Mesenchymal stem cell (in vitro differentiated cells and primary cell): ENCODE results near the gene STRADB.
"Not testable (repeated sequence)": the region's sequence is repeated elsewhere in the genome, so short reads cannot be mapped to it uniquely, and the experiment has no call there.

Experiments
- DNase-seq: peaks from one replicate; pipeline ENCODE4 v3.0.0-alpha.2; 2013
- H2AFZ ChIP-seq: one replicate; pipeline ENCODE4 v1.6.1; 2013; ENCODE audit warnings: low read depth, mild to moderate bottlenecking, control low read depth, inconsistent platforms, low read length, moderate library complexity
- H2AK5ac ChIP-seq: 2 replicates; pipeline ENCODE4 v1.6.1; 2013; ENCODE audit warnings: low read length, moderate library complexity, mild to moderate bottlenecking, inconsistent platforms; ENCODE audit not compliant: severe bottlenecking
- H2BK120ac ChIP-seq: one replicate; pipeline ENCODE4 v1.6.1; 2013; ENCODE audit warnings: low read depth, mild to moderate bottlenecking, inconsistent platforms, low read length, moderate library complexity
- H2BK12ac ChIP-seq, 2 experiments: one replicate each; pipeline ENCODE4 v1.6.1; 2013; ENCODE audit warnings: inconsistent platforms in 2 of 2, low read length in 2 of 2, mild to moderate bottlenecking in 2 of 2, moderate library complexity in 2 of 2, control low read depth in 1 of 2
- H2BK15ac ChIP-seq: one replicate; pipeline ENCODE4 v1.6.1; 2013; ENCODE audit warnings: mild to moderate bottlenecking, low read depth, inconsistent platforms; ENCODE audit not compliant: poor library complexity, severe bottlenecking
- H2BK5ac ChIP-seq: 2 replicates; pipeline ENCODE4 v1.6.1; 2013; ENCODE audit warnings: low read depth, mild to moderate bottlenecking, low read length, control low read depth, inconsistent platforms; ENCODE audit not compliant: poor library complexity, severe bottlenecking
- H3K14ac ChIP-seq, 2 experiments: one replicate each; pipeline ENCODE4 v1.6.1; 2013; ENCODE audit warnings: inconsistent platforms in 2 of 2, low read length in 2 of 2, control low read depth in 1 of 2, mild to moderate bottlenecking in 1 of 2, moderate library complexity in 1 of 2
- H3K18ac ChIP-seq, 2 experiments: one replicate each; pipeline ENCODE4 v1.6.1; 2013; ENCODE audit warnings: inconsistent platforms in 2 of 2, low read length in 2 of 2, control low read depth in 1 of 2, low read depth in 1 of 2, mild to moderate bottlenecking in 1 of 2
- H3K23ac ChIP-seq, 2 experiments: one replicate each; pipeline ENCODE4 v1.6.1; 2013; ENCODE audit warnings: inconsistent platforms in 2 of 2, low read length in 2 of 2, mild to moderate bottlenecking in 2 of 2, moderate library complexity in 2 of 2, control low read depth in 1 of 2
- H3K27ac ChIP-seq: 2 replicates; pipeline ENCODE4 v1.5.1; 2013; ENCODE audit warnings: mild to moderate bottlenecking, moderate library complexity, low read length, control low read depth, inconsistent platforms; ENCODE audit not compliant: poor library complexity, severe bottlenecking
- H3K27me3 ChIP-seq, 2 experiments: 2 replicates each; pipeline versions ENCODE4 v1.6.1 to v1.7.0; 2013; ENCODE audit warnings: low read length in 2 of 2, mild to moderate bottlenecking in 2 of 2, moderate library complexity in 2 of 2, control low read depth in 1 of 2, inconsistent platforms in 1 of 2; ENCODE audit not compliant: control insufficient read depth in 1 of 2, insufficient read depth in 1 of 2
- H3K36me3 ChIP-seq, 2 experiments: 2 replicates each; pipeline versions ENCODE4 v1.6.1 to v1.7.0; 2013; ENCODE audit warnings: low read length in 2 of 2, control low read depth in 1 of 2, inconsistent platforms in 1 of 2, low read depth in 1 of 2, mild to moderate bottlenecking in 1 of 2; ENCODE audit not compliant: insufficient read depth in 2 of 2, control insufficient read depth in 1 of 2
- H3K4ac ChIP-seq, 2 experiments: one replicate each; pipeline ENCODE4 v1.6.1; 2013; ENCODE audit warnings: inconsistent platforms in 2 of 2, low read length in 2 of 2, mild to moderate bottlenecking in 2 of 2, moderate library complexity in 2 of 2, control low read depth in 1 of 2, low read depth in 1 of 2
- H3K4me1 ChIP-seq: 2 replicates; pipeline ENCODE4 v1.6.1; 2013; ENCODE audit warnings: low read depth, low read length, control low read depth; ENCODE audit not compliant: control insufficient read depth, insufficient read depth
- H3K4me2 ChIP-seq: 2 replicates; pipeline ENCODE4 v1.6.1; 2013; ENCODE audit warnings: low read length, mild to moderate bottlenecking, inconsistent platforms; ENCODE audit not compliant: poor library complexity, severe bottlenecking
- H3K4me3 ChIP-seq, 2 experiments: 2 replicates each; pipeline versions ENCODE4 v1.5.1 to v1.7.0; 2013; ENCODE audit warnings: low read length in 2 of 2, mild to moderate bottlenecking in 2 of 2, control low read depth in 1 of 2, low read depth in 1 of 2; ENCODE audit not compliant: insufficient read depth in 1 of 2
- H3K79me1 ChIP-seq: replicated peaks from 2 replicates; pipeline ENCODE4 v1.6.1; 2013; ENCODE audit warnings: mild to moderate bottlenecking, control low read depth, low read length, inconsistent platforms; ENCODE audit not compliant: poor library complexity, severe bottlenecking
- H3K9ac ChIP-seq: 2 replicates; pipeline ENCODE4 v1.7.0; 2013; ENCODE audit warnings: mild to moderate bottlenecking, low read length, moderate library complexity
- H3K9me3 ChIP-seq: 2 replicates; pipeline ENCODE4 v1.7.0; 2013; ENCODE audit warnings: mild to moderate bottlenecking, low read length; ENCODE audit not compliant: control insufficient read depth
- H4K8ac ChIP-seq: one replicate; pipeline ENCODE4 v1.6.1; 2013; ENCODE audit warnings: inconsistent platforms, mild to moderate bottlenecking, low read length, moderate library complexity
- H4K91ac ChIP-seq: one replicate; pipeline ENCODE4 v1.6.1; 2013; ENCODE audit warnings: mild to moderate bottlenecking, low read length, inconsistent platforms
- WGBS: methylation state at CpG from one replicate; pipeline ENCODE4 v1.1.7; 2013; ENCODE audit warnings: mixed read lengths; 5-methylcytosine and 5-hydroxymethylcytosine counted together

Gene STRADB

DNA sequence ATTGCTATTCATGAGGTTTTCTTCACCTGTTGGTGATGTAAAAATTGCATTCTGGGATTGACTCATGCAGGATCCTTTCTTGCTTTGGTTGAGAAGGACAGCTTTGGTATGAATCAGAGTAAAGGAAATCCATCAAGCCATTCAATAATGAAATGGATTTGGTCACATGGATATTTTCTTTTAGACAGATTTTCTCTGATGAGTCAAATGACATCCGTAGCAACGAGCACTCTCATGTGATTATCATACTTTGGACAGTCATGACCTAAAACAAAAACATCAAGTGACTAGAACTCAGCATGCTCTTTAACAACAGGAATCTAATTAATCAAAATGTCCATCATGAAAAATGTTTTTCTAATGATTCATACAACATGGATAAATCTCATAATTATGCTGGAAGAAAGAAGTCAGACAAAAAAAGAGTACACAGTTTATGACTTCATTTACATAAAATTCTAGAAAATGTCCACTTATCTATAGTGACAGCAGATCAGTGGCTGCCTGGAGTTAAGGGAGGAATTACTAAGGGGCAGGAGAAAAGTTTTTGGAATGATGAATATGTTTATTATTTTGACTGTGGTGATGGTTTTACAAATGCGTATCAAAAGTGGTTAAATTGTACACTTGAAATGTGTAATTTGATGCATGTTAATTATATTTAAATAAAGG is 31.0 kb upstream of the STRADB start:
- H2AK5ac ChIP-seq = no peak overlapping the region
- H3K79me1 ChIP-seq = peaks cover 4% of the 10 kb centered on the region
- H3K14ac ChIP-seq = no peak overlapping the region
- no peak overlapping the region for H2BK12ac ChIP-seq
- H3K4me2 ChIP-seq = no peak overlapping the region
- H4K91ac ChIP-seq = no peak overlapping the region
- no peaks in the 10 kb centered on the region for H3K9me3 ChIP-seq
- H2AFZ ChIP-seq = no peak overlapping the region
- no peak overlapping the region for H2BK15ac ChIP-seq
- peak; percentile 53 for DNase-seq
- peaks cover 0 to 10% of the 10 kb centered on the region in 2 experiments for H3K36me3 ChIP-seq
- no peak overlapping the region for H3K18ac ChIP-seq
- H3K27me3 ChIP-seq = no peaks in the 10 kb centered on the region
- H2BK5ac ChIP-seq = no peak overlapping the region
- no peak overlapping the region for H2BK120ac ChIP-seq
- H3K4me3 ChIP-seq = no peak overlapping the region
- H4K8ac ChIP-seq = no peak overlapping the region
- H3K27ac ChIP-seq = peak overlapping the region; percentile 23
- H3K4me1 ChIP-seq = no peaks in the 10 kb centered on the region
- WGBS = 55% methylated on average over 3 of the region's 3 CpGs
- peak overlapping the region; percentile 64 for H3K9ac ChIP-seq
- H3K4ac ChIP-seq = no peak overlapping the region
- H3K23ac ChIP-seq = no peak overlapping the region

DNA sequence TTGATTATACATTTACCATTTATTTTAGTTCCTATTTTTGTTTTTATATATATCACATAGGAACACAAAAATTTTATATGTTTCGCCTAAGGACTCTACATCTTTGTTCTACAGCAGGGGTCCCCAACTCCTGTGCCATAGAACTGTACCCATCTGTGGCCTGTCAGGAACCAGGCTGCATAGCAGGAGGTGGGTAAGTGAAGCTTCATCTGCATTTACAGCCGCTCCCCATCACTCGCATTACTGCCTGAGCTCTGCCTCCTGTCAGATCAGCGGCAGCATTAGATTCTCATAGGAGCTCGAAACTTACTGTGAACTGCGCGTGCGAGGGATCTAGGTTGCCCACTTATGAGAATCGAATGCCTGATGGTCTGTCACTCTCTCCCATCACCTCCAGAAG is 25.6 kb upstream of the STRADB start:
- no peak overlapping the region for H2AK5ac ChIP-seq
- peaks cover 16% of the 10 kb centered on the region for H3K79me1 ChIP-seq
- H2AFZ ChIP-seq = no peak overlapping the region
- no peak overlapping the region for H3K18ac ChIP-seq
- 92% methylated on average over 9 of the region's 9 CpGs for WGBS
- H2BK5ac ChIP-seq = no peak overlapping the region
- no peak overlapping the region for H3K14ac ChIP-seq
- no peak overlapping the region for H3K4me2 ChIP-seq
- H2BK12ac ChIP-seq = no peak overlapping the region
- no peaks in the 10 kb centered on the region for H3K27me3 ChIP-seq
- H3K4ac ChIP-seq = no peak overlapping the region
- H3K9me3 ChIP-seq = no peaks in the 10 kb centered on the region
- H3K9ac ChIP-seq = no peak overlapping the region
- H4K91ac ChIP-seq = no peak overlapping the region
- H3K36me3 ChIP-seq = peaks cover 0 to 5% of the 10 kb centered on the region in 2 experiments
- H2BK120ac ChIP-seq = no peak overlapping the region
- H3K4me1 ChIP-seq = no peaks in the 10 kb centered on the region
- H2BK15ac ChIP-seq = no peak overlapping the region
- DNase-seq = no peak
- H4K8ac ChIP-seq = no peak overlapping the region
- H3K27ac ChIP-seq = no peak overlapping the region
- no peak overlapping the region for H3K4me3 ChIP-seq
- no peak overlapping the region for H3K23ac ChIP-seq

DNA sequence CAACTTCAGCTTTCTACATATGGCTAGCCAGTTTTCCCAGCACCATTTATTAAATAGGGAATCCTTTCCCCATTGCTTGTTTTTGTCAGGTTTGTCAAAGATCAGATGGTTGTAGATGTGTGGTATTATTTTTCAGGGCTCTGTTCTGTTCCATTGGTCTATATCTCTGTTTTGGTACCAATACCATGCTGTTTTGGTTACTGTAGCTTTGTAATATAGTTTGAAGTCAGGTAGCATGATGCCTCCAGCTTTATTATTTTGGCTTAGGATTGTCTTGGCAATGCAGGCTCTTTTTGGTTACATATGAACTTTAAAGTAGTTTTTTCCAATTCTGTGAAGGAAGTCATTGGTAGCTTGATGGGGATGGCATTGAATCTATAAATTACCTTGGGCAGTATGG is 23.2 kb upstream of the STRADB start:
- H2BK120ac ChIP-seq, H3K4me1 ChIP-seq, H2AK5ac ChIP-seq, H2AFZ ChIP-seq, H2BK12ac ChIP-seq, H3K27ac ChIP-seq, H3K18ac ChIP-seq, H3K4me3 ChIP-seq, H2BK15ac ChIP-seq, H3K23ac ChIP-seq, H3K36me3 ChIP-seq, H2BK5ac ChIP-seq, H3K9me3 ChIP-seq, H3K14ac ChIP-seq, H3K4ac ChIP-seq, H3K27me3 ChIP-seq, DNase-seq, H3K9ac ChIP-seq, H4K8ac ChIP-seq, H3K4me2 ChIP-seq, H4K91ac ChIP-seq: not testable (repeated sequence)
- peaks cover 18% of the 10 kb centered on the region for H3K79me1 ChIP-seq

DNA sequence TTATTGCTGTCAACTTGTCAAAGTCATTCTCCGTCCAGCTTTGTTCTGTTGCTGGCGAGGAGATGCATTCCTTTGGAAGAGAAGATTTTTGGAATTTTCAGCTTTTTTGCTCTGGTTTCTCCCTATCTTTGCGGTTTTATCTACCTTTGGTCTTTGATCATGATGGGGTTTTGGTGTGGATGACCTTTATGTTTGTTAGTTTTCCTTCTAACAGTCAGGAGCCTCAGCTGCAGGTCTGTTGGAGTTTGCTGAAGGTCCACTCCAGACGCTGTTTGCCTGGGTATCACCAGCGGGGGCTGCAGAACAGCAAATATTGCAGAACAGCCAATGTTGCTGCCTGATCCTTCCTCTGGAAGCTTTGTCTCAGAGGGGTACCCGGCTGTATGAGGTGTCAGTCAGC is 21.7 kb upstream of the STRADB start:
- not testable (repeated sequence) for H3K27ac ChIP-seq, H3K14ac ChIP-seq, H2BK120ac ChIP-seq, H2AK5ac ChIP-seq, H3K4me1 ChIP-seq, H3K27me3 ChIP-seq, H3K23ac ChIP-seq, H3K4me3 ChIP-seq, H2BK5ac ChIP-seq, DNase-seq, H3K18ac ChIP-seq, H3K4ac ChIP-seq, H2BK12ac ChIP-seq, H3K36me3 ChIP-seq, H4K91ac ChIP-seq, H3K9me3 ChIP-seq, H4K8ac ChIP-seq, H2AFZ ChIP-seq, H3K9ac ChIP-seq, H2BK15ac ChIP-seq, H3K4me2 ChIP-seq
- H3K79me1 ChIP-seq = peaks cover 22% of the 10 kb centered on the region
- WGBS = 85% methylated on average over 6 of the region's 6 CpGs
